Measurements from ENCODE around the gene MLIP. TPM values are rescaled to one million over a fixed set of nuclear protein-coding genes. Genes with fewer than 3 reads are reported as not detected.

The MLIP gene
- total RNA-seq, 4 donors from 2014 or later: 3.1 to 16.7 (median 12.2) TPM

- TF ChIP-seq CTCF (IDR thresholded peaks at IDR 0.05) (no peak), EP300 (IDR thresholded peaks at IDR 0.05) (no peak), POLR2A (IDR thresholded peaks at IDR 0.05) (no peak), POLR2AphosphoS5 (IDR thresholded peaks at IDR 0.05) (no peak)
- Histone ChIP-seq H3K4me1 (no peaks in the 10 kb centered on the region), H3K9me3 (no peaks in the 10 kb centered on the region), H3K27me3 (no peaks in the 10 kb centered on the region), H3K36me3 (no peaks in the 10 kb centered on the region), H3K27ac (no peak overlapping the region), H3K4me3 (no peak overlapping the region)
- DNase-seq (ENCODE audit: low spot score in 2 of 2): no peak
- 93% methylated on average over 3 of the region's 3 CpGs for WGBS
Measured at GRCh38 chr6:54096811-54097210, 14.4 kb upstream of the MLIP start.

- no peak for DNase-seq (ENCODE audit: low spot score in 2 of 2)
- H3K27ac ChIP-seq: no peak overlapping the region
- H3K36me3 ChIP-seq: no peaks in the 10 kb centered on the region
- TF ChIP-seq CTCF (IDR thresholded peaks at IDR 0.05) (no peak), EP300 (IDR thresholded peaks at IDR 0.05) (no peak), POLR2A (IDR thresholded peaks at IDR 0.05) (no peak), POLR2AphosphoS5 (IDR thresholded peaks at IDR 0.05) (no peak)
- no peak overlapping the region for H3K4me3 ChIP-seq
- 67% methylated on average over 4 of the region's 4 CpGs for WGBS
- H3K27me3 ChIP-seq: no peaks in the 10 kb centered on the region
- H3K4me1 ChIP-seq: no peaks in the 10 kb centered on the region
- no peaks in the 10 kb centered on the region for H3K9me3 ChIP-seq
Measured at GRCh38 chr6:54097753-54098152, 13.5 kb upstream of the MLIP start.

- DNase-seq (ENCODE audit: low spot score in 2 of 2): no peak
- TF ChIP-seq CTCF (IDR thresholded peaks at IDR 0.05) (no peak), POLR2AphosphoS5 (IDR thresholded peaks at IDR 0.05) (no peak), EP300 (IDR thresholded peaks at IDR 0.05) (no peak), POLR2A (IDR thresholded peaks at IDR 0.05) (no peak)
- WGBS: 89% methylated on average over 6 of the region's 6 CpGs
- Histone ChIP-seq H3K9me3 (no peaks in the 10 kb centered on the region), H3K4me1 (no peaks in the 10 kb centered on the region), H3K36me3 (no peaks in the 10 kb centered on the region), H3K4me3 (no peak overlapping the region), H3K27me3 (no peaks in the 10 kb centered on the region), H3K27ac (no peak overlapping the region)
Measured at GRCh38 chr6:54098450-54099044, 12.7 kb upstream of the MLIP start.

- no peak for TF ChIP-seq CTCF (IDR thresholded peaks at IDR 0.05)
- TF ChIP-seq EP300 (IDR thresholded peaks at IDR 0.05): no peak
- no peak for TF ChIP-seq POLR2AphosphoS5 (IDR thresholded peaks at IDR 0.05)
- TF ChIP-seq POLR2A (IDR thresholded peaks at IDR 0.05): no peak
- WGBS: 70% methylated on average over 3 of the region's 3 CpGs
Measured at GRCh38 chr6:54099225-54099624, 12.0 kb upstream of the MLIP start.

GRCh38 chr6:54100411-54101006, 10.7 kb upstream of the MLIP start:
- TF ChIP-seq EP300 (IDR thresholded peaks at IDR 0.05): no peak
- no peak for TF ChIP-seq POLR2A (IDR thresholded peaks at IDR 0.05)
- TF ChIP-seq CTCF (IDR thresholded peaks at IDR 0.05): no peak
- no peak for TF ChIP-seq POLR2AphosphoS5 (IDR thresholded peaks at IDR 0.05)
- no peak overlapping the region for H3K4me3 ChIP-seq
- H3K27me3 ChIP-seq: no peaks in the 10 kb centered on the region
- WGBS: 88% methylated on average over 1 of the region's 1 CpG
- H3K36me3 ChIP-seq: no peaks in the 10 kb centered on the region
- H3K9me3 ChIP-seq: no peaks in the 10 kb centered on the region
- no peak for DNase-seq (ENCODE audit: low spot score in 2 of 2)
- H3K4me1 ChIP-seq: no peaks in the 10 kb centered on the region
- no peak overlapping the region for H3K27ac ChIP-seq

More at GRCh38 chr6:54099225-54099624, 12.0 kb upstream of the MLIP start:
- Histone ChIP-seq H3K4me3 (no peak overlapping the region), H3K27me3 (no peaks in the 10 kb centered on the region), H3K36me3 (no peaks in the 10 kb centered on the region), H3K9me3 (no peaks in the 10 kb centered on the region), H3K4me1 (no peaks in the 10 kb centered on the region), H3K27ac (no peak overlapping the region)
- DNase-seq (ENCODE audit: low spot score in 2 of 2): no peak

Data from suprapubic skin (tissue), 4 donors.